Measurements from ENCODE around the gene PPP2R3A. TPM values are rescaled to one million over a fixed set of nuclear protein-coding genes. Genes with fewer than 3 reads are reported as not detected.
A peak's percentile ranks its signal among the peaks of the same experiment; 100 is the strongest.

The PPP2R3A gene
- total and polyA plus RNA-seq, 3 donors from 2014 or later: 12.2 to 41.7 (median 35.4) TPM

GRCh38 chr3:135944831-135945230 lies 20.7 kb upstream of the PPP2R3A start:
- 90 to 100% methylated on average over 2 of the region's 2 CpGs for WGBS, 2 donors
- intact Hi-C loops (cut with DNase I; ENCODE audit: low total_unique reads): no loop called here
- Histone ChIP-seq H3K4me3 (no peak overlapping the region), H3K9me3 (no peaks in the 10 kb centered on the region), H3K27ac (no peak overlapping the region), H3K4me1 (no peaks in the 10 kb centered on the region), H3K27me3 (no peaks in the 10 kb centered on the region), H3K36me3 (ENCODE audit: low read depth, missing control alignments) (no peaks in the 10 kb centered on the region)
- no peak for DNase-seq
- TF ChIP-seq, protein P1, sequence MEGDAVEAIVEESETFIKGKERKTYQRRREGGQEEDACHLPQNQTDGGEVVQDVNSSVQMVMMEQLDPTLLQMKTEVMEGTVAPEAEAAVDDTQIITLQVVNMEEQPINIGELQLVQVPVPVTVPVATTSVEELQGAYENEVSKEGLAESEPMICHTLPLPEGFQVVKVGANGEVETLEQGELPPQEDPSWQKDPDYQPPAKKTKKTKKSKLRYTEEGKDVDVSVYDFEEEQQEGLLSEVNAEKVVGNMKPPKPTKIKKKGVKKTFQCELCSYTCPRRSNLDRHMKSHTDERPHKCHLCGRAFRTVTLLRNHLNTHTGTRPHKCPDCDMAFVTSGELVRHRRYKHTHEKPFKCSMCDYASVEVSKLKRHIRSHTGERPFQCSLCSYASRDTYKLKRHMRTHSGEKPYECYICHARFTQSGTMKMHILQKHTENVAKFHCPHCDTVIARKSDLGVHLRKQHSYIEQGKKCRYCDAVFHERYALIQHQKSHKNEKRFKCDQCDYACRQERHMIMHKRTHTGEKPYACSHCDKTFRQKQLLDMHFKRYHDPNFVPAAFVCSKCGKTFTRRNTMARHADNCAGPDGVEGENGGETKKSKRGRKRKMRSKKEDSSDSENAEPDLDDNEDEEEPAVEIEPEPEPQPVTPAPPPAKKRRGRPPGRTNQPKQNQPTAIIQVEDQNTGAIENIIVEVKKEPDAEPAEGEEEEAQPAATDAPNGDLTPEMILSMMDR (IDR thresholded peaks at IDR 0.05): no peak
- TF ChIP-seq POLR2A (IDR thresholded peaks at IDR 0.05): no peak

GRCh38 chr3:135950941-135951340 lies 14.6 kb upstream of the PPP2R3A start:
- no peak overlapping the region for H3K27ac ChIP-seq
- no peaks in the 10 kb centered on the region for H3K36me3 ChIP-seq (ENCODE audit: low read depth, missing control alignments)
- no peak for DNase-seq
- intact Hi-C loops (cut with DNase I; ENCODE audit: low total_unique reads): no loop called here
- no peaks in the 10 kb centered on the region for H3K4me1 ChIP-seq
- no peaks in the 10 kb centered on the region for H3K9me3 ChIP-seq
- TF ChIP-seq, protein P1 (IDR thresholded peaks at IDR 0.05): no peak
- TF ChIP-seq POLR2A (IDR thresholded peaks at IDR 0.05): no peak
- no peaks in the 10 kb centered on the region for H3K27me3 ChIP-seq
- 92 to 95% methylated on average over 2 of the region's 2 CpGs for WGBS, 2 donors
- H3K4me3 ChIP-seq: no peak overlapping the region

GRCh38 chr3:135964160-135964955 lies 1.2 kb upstream of the PPP2R3A start:
- Histone ChIP-seq H3K4me3 (no peak overlapping the region), H3K27ac (peak overlapping the region; percentile 41 to 97), H3K9me3 (no peaks in the 10 kb centered on the region), H3K27me3 (no peaks in the 10 kb centered on the region), H3K36me3 (ENCODE audit: low read depth, missing control alignments) (no peaks in the 10 kb centered on the region), H3K4me1 (peaks cover 34% of the 10 kb centered on the region)
- intact Hi-C loops (cut with DNase I; ENCODE audit: low total_unique reads): no loop called here
- WGBS, 2 donors: 58 to 73% methylated on average over 1 of the region's 1 CpG
- TF ChIP-seq, protein P1 (IDR thresholded peaks at IDR 0.05): no peak
- no peak for TF ChIP-seq POLR2A (IDR thresholded peaks at IDR 0.05)
- DNase-seq: no peak

GRCh38 chr3:135965129-135965505 lies 411 bp upstream of the PPP2R3A start:
- H3K27me3 ChIP-seq: no peaks in the 10 kb centered on the region
- TF ChIP-seq POLR2A (IDR thresholded peaks at IDR 0.05): no peak
- TF ChIP-seq, protein P1 (IDR thresholded peaks at IDR 0.05): no peak
- H3K36me3 ChIP-seq (ENCODE audit: low read depth, missing control alignments): no peaks in the 10 kb centered on the region
- peak overlapping the region; percentile 41 to 97 for H3K27ac ChIP-seq
- no peaks in the 10 kb centered on the region for H3K9me3 ChIP-seq
- 1 to 7% methylated on average over 9 to 16 of the region's 16 CpGs for WGBS, 2 donors
- no peak for DNase-seq
- peak overlapping the region; percentile 84 to 86 for H3K4me3 ChIP-seq
- H3K4me1 ChIP-seq: peaks cover 34% of the 10 kb centered on the region
- intact Hi-C loops (cut with DNase I; ENCODE audit: low total_unique reads): no loop called here
